Thyroid gland (tissue), 4 donors: ENCODE results near the gene PDAP1. TPM values are rescaled to one million over a fixed set of nuclear protein-coding genes. Genes with fewer than 3 reads are reported as not detected.
A peak's percentile ranks its signal among the peaks of the same experiment; 100 is the strongest.

Experiments used
- DNase-seq, 2 donors: peaks; one replicate each; pipeline ENCODE4 v3.0.0-alpha.2; 2019
- H3K27ac ChIP-seq, 3 donors: fragments of 200-600 bp; sonication (generic); 1 replicate in 2 of 3; 2 replicates in 1 of 3; pipeline ENCODE4 v1.5.1; 2016 to 2019; ENCODE audit warnings: mild to moderate bottlenecking in 1 of 3, moderate library complexity in 1 of 3
- H3K27me3 ChIP-seq: fragments of 200-600 bp; sonication (generic); one replicate; pipeline ENCODE4 v1.5.1; 2019
- H3K36me3 ChIP-seq, 2 donors: fragments of 200-600 bp; sonication (generic); one replicate each; pipeline ENCODE4 v1.5.1; 2016 to 2019
- H3K4me1 ChIP-seq, 2 donors: fragments of 200-600 bp; sonication (generic); one replicate each; pipeline ENCODE4 v1.5.1; 2017 to 2019
- H3K4me3 ChIP-seq, 3 donors: fragments of 200-600 bp; sonication (generic); replicated peaks in 1 of 3; 1 replicate in 2 of 3; 2 replicates in 1 of 3; pipeline ENCODE4 v1.5.1; 2016; ENCODE audit warnings: mild to moderate bottlenecking in 1 of 3
- H3K9me3 ChIP-seq: fragments of 200-600 bp; sonication (generic); one replicate; pipeline ENCODE4 v1.5.1; 2017
- POLR2A ChIP-seq, 2 donors: fragments of 450-650 bp; IDR thresholded peaks; one replicate each; pipeline ENCODE4 v1.6.1; 2017; ENCODE audit warnings: antibody characterized with exemption in 2 of 2, mild to moderate bottlenecking in 2 of 2, moderate library complexity in 1 of 2
- WGBS, 2 donors: methylation state at CpG; one replicate each; pipeline ENCODE4 v1.1.5; 2017; 5-methylcytosine and 5-hydroxymethylcytosine counted together
- intact Hi-C: fragments of 100-400 bp; cut with DNase I; formaldehyde crosslinking; loops from one replicate; pipeline ENCODE4 v1.15.1; 2023
- total RNA-seq, 4 donors: library from RNA; depleted of rRNA; stranded (reverse); fragments of >200 nt; gene quantifications; one replicate each; pipeline ENCODE4 v1.2.3, GENCODE V29; 2016
- TF ChIP-seq, protein P1 (sequence below), 6 experiments: fragments of 200-600 bp in 3 of 6; fragments of 450-650 bp in 3 of 6; sonication (generic) in 3 of 6; IDR thresholded peaks; one replicate each; pipeline ENCODE4 v1.5.1; 2016 to 2019; ENCODE audit warnings: antibody characterized with exemption in 6 of 6, mild to moderate bottlenecking in 2 of 6, inconsistent platforms in 1 of 6, moderate library complexity in 1 of 6

The PDAP1 gene
- total RNA-seq, 4 donors from 2014 or later = 73.9 to 112 (median 93.2) TPM

GRCh38 chr7:99409192-99409572, 785 bp upstream of the PDAP1 start:
- Histone ChIP-seq H3K4me3 (peak overlapping the region; percentile 16 to 100 (median 96)), H3K27ac (peak overlapping the region; percentile 96 to 99 (median 99)), H3K27me3 (no peaks in the 10 kb centered on the region), H3K36me3 (peaks cover 32 to 33% of the 10 kb centered on the region in 2 donors), H3K9me3 (no peaks in the 10 kb centered on the region), H3K4me1 (peaks cover 23 to 29% of the 10 kb centered on the region in 2 donors)
- DNase-seq = no peak
- WGBS, 2 donors = 0 to 1% methylated on average over 18 of the region's 18 CpGs
- TF ChIP-seq, protein P1, sequence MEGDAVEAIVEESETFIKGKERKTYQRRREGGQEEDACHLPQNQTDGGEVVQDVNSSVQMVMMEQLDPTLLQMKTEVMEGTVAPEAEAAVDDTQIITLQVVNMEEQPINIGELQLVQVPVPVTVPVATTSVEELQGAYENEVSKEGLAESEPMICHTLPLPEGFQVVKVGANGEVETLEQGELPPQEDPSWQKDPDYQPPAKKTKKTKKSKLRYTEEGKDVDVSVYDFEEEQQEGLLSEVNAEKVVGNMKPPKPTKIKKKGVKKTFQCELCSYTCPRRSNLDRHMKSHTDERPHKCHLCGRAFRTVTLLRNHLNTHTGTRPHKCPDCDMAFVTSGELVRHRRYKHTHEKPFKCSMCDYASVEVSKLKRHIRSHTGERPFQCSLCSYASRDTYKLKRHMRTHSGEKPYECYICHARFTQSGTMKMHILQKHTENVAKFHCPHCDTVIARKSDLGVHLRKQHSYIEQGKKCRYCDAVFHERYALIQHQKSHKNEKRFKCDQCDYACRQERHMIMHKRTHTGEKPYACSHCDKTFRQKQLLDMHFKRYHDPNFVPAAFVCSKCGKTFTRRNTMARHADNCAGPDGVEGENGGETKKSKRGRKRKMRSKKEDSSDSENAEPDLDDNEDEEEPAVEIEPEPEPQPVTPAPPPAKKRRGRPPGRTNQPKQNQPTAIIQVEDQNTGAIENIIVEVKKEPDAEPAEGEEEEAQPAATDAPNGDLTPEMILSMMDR (IDR thresholded peaks at IDR 0.05) = no peak
- TF ChIP-seq POLR2A (IDR thresholded peaks at IDR 0.05) = no peak
- intact Hi-C loops = loop anchor here (10.0 kb wide), 2 partner anchors 84 to 364 kb away; partner anchors contain the start of gene ARPC1A

DNA sequence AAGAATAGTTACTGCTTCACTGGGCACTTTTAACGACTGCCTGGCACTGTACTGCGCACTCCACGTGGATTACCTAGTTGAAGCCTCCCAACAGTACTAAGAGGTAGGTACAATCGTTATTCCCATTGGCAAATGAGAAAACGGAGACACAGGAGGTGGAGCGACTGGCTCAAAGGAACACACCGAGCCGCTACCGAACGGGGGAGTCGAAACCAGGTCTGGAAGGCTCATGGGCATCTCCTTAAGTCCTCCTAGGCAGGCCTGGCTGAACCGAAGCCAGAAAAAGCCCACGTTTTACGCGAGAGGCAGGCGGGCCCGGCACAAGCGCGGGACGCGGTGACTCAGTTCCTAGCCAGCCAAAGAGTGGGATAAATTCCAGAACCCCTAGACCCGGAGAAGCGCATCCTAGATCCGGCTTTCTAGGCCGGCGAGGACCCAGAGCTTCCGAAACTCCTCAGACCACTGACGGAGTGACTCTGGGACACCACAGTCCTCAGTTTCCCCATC, 472 bp downstream of the PDAP1 start:
- Histone ChIP-seq H3K9me3 (no peaks in the 10 kb centered on the region), H3K27me3 (no peaks in the 10 kb centered on the region), H3K4me3 (peak overlapping the region; percentile 93 to 100 (median 96)), H3K36me3 (peaks cover 29 to 35% of the 10 kb centered on the region in 2 donors), H3K4me1 (peaks cover 23 to 29% of the 10 kb centered on the region in 2 donors), H3K27ac (peak overlapping the region; percentile 96 to 99 (median 99))
- intact Hi-C loops = loop anchor here (10.0 kb wide), 2 partner anchors 83 to 363 kb away; partner anchors contain the start of gene ARPC1A
- peak; percentile 41 to 52 for DNase-seq
- TF ChIP-seq, protein P1 (IDR thresholded peaks at IDR 0.05) = no peak
- no peak for TF ChIP-seq POLR2A (IDR thresholded peaks at IDR 0.05)
- WGBS, 2 donors = 0% methylated on average over 21 to 28 of the region's 28 CpGs

DNA sequence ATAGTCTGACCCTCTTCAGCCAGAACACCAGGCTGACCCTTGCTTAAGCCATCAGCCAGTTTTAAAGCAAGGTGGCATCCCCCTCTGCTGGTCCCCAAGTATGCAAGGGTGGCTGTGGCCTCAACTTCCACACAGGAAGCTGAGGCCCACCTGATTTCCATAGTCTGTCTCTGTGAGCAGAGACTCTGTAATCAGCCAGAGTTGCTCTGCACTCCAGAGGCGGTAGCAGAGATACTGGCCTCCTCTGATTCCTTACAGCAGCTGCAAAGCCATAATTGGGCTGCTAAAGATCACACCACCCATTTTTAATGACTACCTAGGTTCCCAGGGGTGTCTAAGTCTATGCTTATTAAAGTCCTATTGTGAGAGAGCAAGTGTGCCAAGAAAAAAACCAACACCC, 1.8 kb downstream of the PDAP1 start:
- WGBS, 2 donors = 62 to 86% methylated on average over 1 of the region's 1 CpG
- Histone ChIP-seq H3K27ac (no peak overlapping the region), H3K4me1 (peaks cover 23 to 29% of the 10 kb centered on the region in 2 donors), H3K36me3 (peaks cover 23 to 31% of the 10 kb centered on the region in 2 donors), H3K27me3 (no peaks in the 10 kb centered on the region), H3K9me3 (no peaks in the 10 kb centered on the region), H3K4me3 (no peak overlapping the region)
- TF ChIP-seq, protein P1 (IDR thresholded peaks at IDR 0.05) = no peak
- TF ChIP-seq POLR2A (IDR thresholded peaks at IDR 0.05) = no peak
- intact Hi-C loops = loop anchor here (10.0 kb wide), 2 partner anchors 82 to 362 kb away; partner anchors contain the start of gene ARPC1A
- no peak for DNase-seq

DNA sequence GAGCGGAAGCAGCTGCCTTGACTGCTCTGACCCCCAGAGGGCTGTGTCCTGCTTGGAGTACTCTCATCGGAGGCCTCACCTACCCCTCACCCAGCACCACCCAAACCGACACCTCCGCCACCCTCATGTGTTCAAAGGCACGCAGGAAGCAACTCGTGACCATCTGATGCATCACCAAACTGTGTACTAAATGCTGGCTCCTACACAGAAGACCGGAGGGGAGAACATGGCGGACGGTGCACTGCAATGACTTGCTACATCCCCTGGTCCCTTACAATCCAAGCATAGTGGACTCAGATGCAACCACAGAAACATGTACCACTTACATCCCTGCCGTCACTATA, 3.4 kb downstream of the PDAP1 start:
- peaks cover 19 to 39% of the 10 kb centered on the region in 2 donors for H3K36me3 ChIP-seq
- no peak overlapping the region for H3K27ac ChIP-seq
- WGBS, 2 donors = 90 to 96% methylated on average over 10 of the region's 10 CpGs
- intact Hi-C loops = loop anchor here (10.0 kb wide), 2 partner anchors 80 to 360 kb away; partner anchors contain the start of gene ARPC1A
- H3K4me3 ChIP-seq = no peak overlapping the region
- no peaks in the 10 kb centered on the region for H3K9me3 ChIP-seq
- TF ChIP-seq, protein P1 (IDR thresholded peaks at IDR 0.05) = no peak
- no peaks in the 10 kb centered on the region for H3K27me3 ChIP-seq
- peaks cover 21 to 25% of the 10 kb centered on the region in 2 donors for H3K4me1 ChIP-seq
- DNase-seq = no peak

GRCh38 chr7:99404235-99404976, 4.0 kb downstream of the PDAP1 start:
- 86 to 87% methylated on average over 18 of the region's 18 CpGs for WGBS, 2 donors
- H3K27ac ChIP-seq = no peak overlapping the region
- no peak for TF ChIP-seq POLR2A (IDR thresholded peaks at IDR 0.05)
- TF ChIP-seq, protein P1 (IDR thresholded peaks at IDR 0.05) = no peak
- H3K4me1 ChIP-seq = peaks cover 16 to 25% of the 10 kb centered on the region in 2 donors
- H3K36me3 ChIP-seq = peaks cover 19 to 42% of the 10 kb centered on the region in 2 donors
- no peak overlapping the region for H3K4me3 ChIP-seq
- no peak for DNase-seq
- no peaks in the 10 kb centered on the region for H3K27me3 ChIP-seq
- H3K9me3 ChIP-seq = no peaks in the 10 kb centered on the region
- intact Hi-C loops = loop anchor here (10.0 kb wide), 2 partner anchors 80 to 360 kb away; partner anchors contain the start of gene ARPC1A
